GM10266 (cell line): ENCODE results near the gene CBY1.

ENCODE experiments used
- DNase-seq: peaks from one replicate; pipeline ENCODE4 v3.0.0; 2012; ENCODE audit errors: extremely low spot score
- TF ChIP-seq, protein P1 (sequence below): IDR thresholded peaks from 2 replicates; pipeline ENCODE4 v1.5.1; 2012; ENCODE audit warnings: mild to moderate bottlenecking, low read depth; ENCODE audit not compliant: control insufficient read depth, insufficient read depth; ENCODE audit errors: missing control alignments

Gene CBY1

DNA sequence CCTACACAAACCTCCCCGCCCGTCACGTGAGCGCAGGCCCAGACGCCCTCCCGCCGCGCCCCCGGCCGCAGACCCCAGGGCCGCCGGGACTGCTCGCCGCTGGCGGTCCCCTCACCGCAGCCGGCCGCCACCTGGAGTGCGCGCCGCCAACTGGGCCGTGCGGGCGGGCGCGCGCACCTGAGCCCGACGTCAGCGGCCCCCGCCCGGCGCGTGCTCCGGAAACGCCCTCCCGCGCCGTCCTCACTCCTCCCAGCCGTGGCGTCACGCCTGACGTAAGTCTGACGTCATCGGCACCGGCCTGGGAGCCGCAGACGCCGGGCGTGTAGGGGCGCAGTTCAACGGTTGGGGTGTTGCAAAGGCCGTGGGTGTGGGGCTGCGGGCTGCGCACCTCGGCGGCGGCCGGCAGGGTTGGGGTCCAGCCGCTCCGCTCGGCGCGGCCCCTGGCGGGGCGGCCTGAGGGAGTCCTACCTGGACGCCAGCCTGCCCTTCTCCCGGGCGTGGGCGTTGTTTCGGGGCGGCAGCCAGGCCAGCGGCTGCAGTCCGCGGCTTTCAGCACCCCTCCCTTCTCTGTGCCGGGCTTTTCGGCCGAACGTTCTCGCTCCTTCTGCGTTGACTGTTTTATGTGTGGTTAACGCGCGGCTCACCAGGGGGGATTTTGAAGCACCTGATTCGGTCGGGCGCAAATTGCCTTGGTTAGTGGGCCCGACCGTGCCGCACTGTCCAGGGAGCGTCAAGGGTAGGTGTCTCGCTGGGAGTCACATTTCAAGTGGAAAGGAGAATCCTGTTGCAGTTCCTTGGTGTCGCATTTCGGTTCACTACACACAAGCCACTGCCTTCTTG is 44.6 kb downstream of the CBY1 start, which contains the start of gene JOSD1:
TSS of gene JOSD1 (minus strand) at position 155 of the 840 bp plus-strand sequence. CDS start 956 bp downstream, outside the sequence.
- DNase-seq = peak; percentile 99
- TF ChIP-seq, protein P1, sequence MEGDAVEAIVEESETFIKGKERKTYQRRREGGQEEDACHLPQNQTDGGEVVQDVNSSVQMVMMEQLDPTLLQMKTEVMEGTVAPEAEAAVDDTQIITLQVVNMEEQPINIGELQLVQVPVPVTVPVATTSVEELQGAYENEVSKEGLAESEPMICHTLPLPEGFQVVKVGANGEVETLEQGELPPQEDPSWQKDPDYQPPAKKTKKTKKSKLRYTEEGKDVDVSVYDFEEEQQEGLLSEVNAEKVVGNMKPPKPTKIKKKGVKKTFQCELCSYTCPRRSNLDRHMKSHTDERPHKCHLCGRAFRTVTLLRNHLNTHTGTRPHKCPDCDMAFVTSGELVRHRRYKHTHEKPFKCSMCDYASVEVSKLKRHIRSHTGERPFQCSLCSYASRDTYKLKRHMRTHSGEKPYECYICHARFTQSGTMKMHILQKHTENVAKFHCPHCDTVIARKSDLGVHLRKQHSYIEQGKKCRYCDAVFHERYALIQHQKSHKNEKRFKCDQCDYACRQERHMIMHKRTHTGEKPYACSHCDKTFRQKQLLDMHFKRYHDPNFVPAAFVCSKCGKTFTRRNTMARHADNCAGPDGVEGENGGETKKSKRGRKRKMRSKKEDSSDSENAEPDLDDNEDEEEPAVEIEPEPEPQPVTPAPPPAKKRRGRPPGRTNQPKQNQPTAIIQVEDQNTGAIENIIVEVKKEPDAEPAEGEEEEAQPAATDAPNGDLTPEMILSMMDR = no peak

DNA sequence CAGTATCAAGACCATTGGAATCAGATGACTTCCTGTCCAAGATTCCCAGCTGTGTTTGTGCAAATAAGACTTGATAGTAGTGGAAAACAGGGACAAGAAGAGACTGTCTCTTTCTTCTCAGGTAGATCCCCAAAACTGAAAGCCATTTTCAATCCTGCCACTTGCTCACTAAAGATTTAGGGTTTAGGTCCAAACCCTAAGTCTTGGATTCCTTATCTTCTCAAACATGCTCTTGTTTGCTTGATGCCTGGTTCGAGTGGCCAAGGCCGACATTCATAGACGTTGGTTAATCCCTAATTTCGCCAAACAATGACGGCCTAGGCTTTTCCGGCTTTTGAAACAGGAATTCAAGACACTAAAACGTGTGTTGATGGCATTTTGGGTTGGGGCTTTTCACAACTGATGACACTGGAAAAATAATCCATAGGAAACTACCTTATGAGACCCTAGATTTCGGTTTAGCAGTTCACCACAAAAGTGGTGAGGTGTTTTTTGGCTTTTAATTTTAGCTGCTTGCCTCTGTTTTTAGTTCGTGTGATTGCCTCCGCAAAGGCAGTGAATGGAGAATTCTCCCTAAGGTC is 48.3 kb downstream of the CBY1 start:
- DNase-seq = no peak

DNA sequence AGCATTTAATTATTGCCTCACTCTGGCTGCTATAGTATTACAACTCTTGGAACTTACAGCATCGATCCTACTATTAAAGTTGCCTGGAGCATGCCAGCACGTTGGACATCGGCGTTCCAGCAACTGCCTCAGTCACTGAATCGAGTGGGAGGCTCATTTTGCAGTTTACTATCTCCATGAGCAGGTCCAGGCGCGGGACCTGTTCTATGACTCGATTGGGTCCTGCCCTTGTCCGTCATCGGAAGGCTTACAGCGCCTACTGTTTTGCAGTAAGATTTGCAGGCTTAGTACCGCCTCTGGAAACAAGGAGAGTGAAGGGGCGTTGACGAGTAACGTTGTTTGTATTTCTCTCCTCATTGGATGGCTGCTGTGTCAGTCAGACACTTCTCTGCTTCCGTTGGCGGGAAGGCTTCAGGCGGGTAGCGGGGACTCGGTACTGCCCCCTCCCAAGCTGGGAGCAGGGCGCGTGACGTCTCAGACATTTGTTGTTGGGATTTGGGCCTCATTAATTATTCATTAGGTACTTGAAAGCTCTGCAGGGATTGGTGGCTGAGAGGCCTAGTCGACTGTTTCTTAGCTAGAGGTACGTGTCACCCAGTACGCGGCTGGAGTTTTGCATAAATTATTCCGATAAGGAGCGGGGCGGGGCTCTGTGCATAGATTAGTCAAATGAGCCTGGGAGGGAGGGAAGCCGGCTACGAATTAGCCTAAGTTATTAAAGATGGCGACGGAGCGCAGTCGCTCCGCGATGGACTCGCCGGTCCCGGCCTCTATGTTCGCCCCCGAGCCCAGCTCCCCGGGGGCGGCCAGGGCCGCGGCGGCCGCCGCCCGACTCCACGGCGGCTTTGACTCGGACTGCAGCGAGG is 49.0 kb downstream of the CBY1 start, which contains the start of gene GTPBP1:
TSS of gene GTPBP1 (plus strand) at position 710 of the 866 bp plus-strand sequence. CDS start at position 722, 12 bp downstream.
- DNase-seq = peak; percentile 99
- TF ChIP-seq, protein P1 = no peak

More for the DNA sequence above, 48.3 kb downstream of the CBY1 start:
- TF ChIP-seq, protein P1 = no peak

DNA sequence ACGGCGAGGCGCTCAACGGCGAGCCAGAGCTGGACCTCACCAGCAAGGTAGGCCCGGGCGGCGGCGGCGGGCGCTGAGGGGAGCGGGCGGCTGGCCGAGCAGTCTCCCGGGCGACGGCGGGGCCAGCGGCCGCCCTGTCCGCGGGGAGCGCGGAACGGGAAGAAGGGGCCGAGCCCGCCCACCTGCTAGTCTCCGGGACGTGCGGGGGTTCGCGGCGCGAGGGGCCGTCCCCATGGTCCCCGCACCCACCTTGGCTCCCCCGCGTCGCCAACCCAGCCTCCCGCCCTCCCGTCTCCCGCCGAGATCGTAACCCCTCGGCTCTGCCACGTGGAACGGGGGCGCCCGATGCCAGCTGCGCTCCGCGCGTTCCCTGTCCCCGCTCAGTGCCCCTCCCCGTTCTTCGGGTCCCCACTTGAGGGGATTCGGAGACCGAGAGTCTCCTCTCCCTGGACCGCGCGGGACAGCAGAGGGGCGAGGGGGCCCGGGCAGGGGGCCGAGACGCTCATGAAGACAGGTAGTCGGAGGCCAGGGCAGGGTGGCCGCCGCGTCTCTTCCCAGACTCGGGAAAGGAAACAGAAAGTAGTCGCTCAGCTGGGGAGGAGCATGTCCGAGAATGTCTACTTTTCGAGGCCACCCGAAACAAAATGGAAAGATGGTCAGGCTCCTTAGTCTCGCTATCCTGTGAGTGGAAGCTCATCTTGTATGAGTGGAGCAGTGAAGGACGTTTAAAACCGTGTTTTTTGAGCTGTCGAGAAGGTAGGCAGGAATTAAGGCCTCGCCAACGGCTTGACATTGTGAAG is 49.9 kb downstream of the CBY1 start:
- DNase-seq = peak; percentile 38
- TF ChIP-seq, protein P1 = no peak

DNA sequence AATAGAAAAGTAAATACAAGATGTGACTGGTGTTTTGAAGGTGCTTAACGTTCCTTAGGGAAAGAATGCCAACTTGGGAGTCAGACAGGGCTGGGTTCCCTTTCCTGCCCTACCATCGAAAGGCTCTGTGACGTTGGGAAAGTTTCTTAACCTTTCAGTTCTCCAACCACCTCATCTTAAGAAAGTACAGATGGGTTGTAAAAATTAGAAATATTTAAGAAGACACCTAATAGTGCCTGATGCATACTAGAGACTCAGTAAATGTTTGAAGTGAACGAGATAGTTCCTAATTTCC is 50.4 kb downstream of the CBY1 start:
- TF ChIP-seq, protein P1 = no peak
- DNase-seq = no peak

DNA sequence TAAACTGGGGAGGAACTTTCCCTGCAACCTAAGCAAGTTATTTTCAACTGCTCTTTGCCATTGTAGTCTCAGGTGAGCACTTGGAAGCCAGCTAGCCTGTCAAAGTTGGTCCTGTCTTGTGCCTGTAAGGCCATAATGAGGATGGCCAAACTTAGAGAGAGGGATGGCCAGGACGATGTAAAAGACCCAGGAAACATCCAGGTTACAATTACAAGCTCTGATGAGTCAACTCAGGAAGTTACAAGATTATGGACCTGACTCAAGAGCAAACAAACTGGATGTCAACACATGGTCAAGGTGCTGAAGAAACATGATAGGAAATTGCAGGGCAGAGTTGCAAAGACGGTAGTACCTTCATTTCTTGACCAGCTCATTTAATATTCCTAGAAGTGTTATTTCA is 50.9 kb downstream of the CBY1 start:
- DNase-seq = no peak
- TF ChIP-seq, protein P1 = no peak
